Epithelial cell of esophagus (primary cell): ENCODE measurements around the gene PPCDC.

Experiments
- DNase-seq: peaks from one replicate; pipeline ENCODE4 v3.0.0; 2010; ENCODE audit warnings: low read depth
- H3K4me3 ChIP-seq: 2 replicates; pipeline ENCODE4 v1.5.1; 2011; ENCODE audit warnings: mild to moderate bottlenecking, low read length, control low read depth
- CTCF ChIP-seq: IDR thresholded peaks from 2 replicates; pipeline ENCODE4 v1.5.1; 2011; ENCODE audit warnings: low read depth, mild to moderate bottlenecking, low read length, control low read depth, inconsistent platforms; ENCODE audit not compliant: insufficient read depth; ENCODE audit errors: missing control alignments

The PPCDC gene

GRCh38 chr15:74995182-74995778, 28.1 kb upstream of the PPCDC start, which contains the start of gene SCAMP5:
TSS of gene SCAMP5 (plus strand) at chr15:74995563. CDS start at chr15:75011840, 16,277 bp downstream.
- DNase-seq, result peak; percentile 94
- H3K4me3 ChIP-seq, result peak within 1 kb of the TSS; percentile 60
- TF ChIP-seq CTCF, result no peak

GRCh38 chr15:74995779-74996765, 27.3 kb upstream of the PPCDC start:
- peak overlapping the region; percentile 60 for H3K4me3 ChIP-seq
- no peak for DNase-seq
- TF ChIP-seq CTCF, result no peak

- no peak overlapping the region for H3K4me3 ChIP-seq
- TF ChIP-seq CTCF, result no peak
- DNase-seq, result no peak
These were observed 26.2 kb upstream of the PPCDC start for GRCh38 chr15:74997141-74997540.

- no peak for DNase-seq
- no peak overlapping the region for H3K4me3 ChIP-seq
- no peak for TF ChIP-seq CTCF
These were observed 25.8 kb upstream of the PPCDC start for GRCh38 chr15:74997543-74997942.

GRCh38 chr15:75001310-75001709, 22.1 kb upstream of the PPCDC start:
- no peak overlapping the region for H3K4me3 ChIP-seq
- DNase-seq, result no peak
- no peak for TF ChIP-seq CTCF

- no peak for DNase-seq
These were observed 21.0 kb upstream of the PPCDC start for GRCh38 chr15:75002398-75002797.

More at GRCh38 chr15:75002398-75002797, 21.0 kb upstream of the PPCDC start:
- no peak overlapping the region for H3K4me3 ChIP-seq
- no peak for TF ChIP-seq CTCF
